ENCODE results near the gene LRRC15. TPM values are rescaled to one million over a fixed set of nuclear protein-coding genes. Genes with fewer than 3 reads are reported as not detected.

LRRC15 gene
- total RNA-seq, 4 donors from 2014 or later: 0.13 to 0.66 (median 0.34) TPM; not detected in 1

DNA sequence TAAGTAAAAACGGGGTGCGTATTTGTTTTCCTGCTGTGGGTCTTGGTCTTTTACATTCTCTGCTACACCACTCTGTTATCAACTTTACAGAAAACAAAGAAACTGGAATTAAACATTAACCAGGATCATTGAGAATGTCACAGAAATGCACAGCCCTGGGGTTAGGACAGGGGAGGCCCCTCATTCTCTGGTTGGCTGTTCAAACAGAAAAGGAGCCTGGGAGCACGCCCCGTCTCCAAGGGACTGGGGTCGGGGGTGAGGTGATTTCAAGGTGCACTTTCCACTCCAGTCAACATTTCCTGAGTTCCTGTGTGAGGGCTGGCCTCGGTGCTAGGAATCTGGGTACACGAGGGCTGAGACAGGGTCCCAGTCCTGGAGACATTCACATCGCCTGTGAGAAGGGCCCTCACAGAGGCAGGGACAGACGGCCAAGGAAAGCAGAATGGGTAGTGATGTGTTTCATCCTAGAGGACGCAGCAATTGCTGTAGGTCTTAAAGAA, 48.7 kb downstream of the LRRC15 start:
- Histone ChIP-seq H3K9me3 (peaks cover 0 to 11% (median 5%) of the 10 kb centered on the region in 4 donors), H3K27ac (replicated peaks in 1 of 4) (no peak overlapping the region), H3K36me3 (no peaks in the 10 kb centered on the region), H3K4me3 (no peak overlapping the region), H3K27me3 (peaks cover 0 to 10% (median 0%) of the 10 kb centered on the region in 4 donors), H3K4me1 (peaks cover 9 to 45% (median 40%) of the 10 kb centered on the region in 4 donors)
- intact Hi-C loops (cut with DNase I): loop anchor here (5.0 kb wide), 1 partner anchor 453 kb away; no protein-coding TSS in a partner anchor
- no peak for DNase-seq (ENCODE audit: extremely low spot score)
- WGBS: 85% methylated on average over 10 of the region's 10 CpGs
- TF ChIP-seq, protein P1, sequence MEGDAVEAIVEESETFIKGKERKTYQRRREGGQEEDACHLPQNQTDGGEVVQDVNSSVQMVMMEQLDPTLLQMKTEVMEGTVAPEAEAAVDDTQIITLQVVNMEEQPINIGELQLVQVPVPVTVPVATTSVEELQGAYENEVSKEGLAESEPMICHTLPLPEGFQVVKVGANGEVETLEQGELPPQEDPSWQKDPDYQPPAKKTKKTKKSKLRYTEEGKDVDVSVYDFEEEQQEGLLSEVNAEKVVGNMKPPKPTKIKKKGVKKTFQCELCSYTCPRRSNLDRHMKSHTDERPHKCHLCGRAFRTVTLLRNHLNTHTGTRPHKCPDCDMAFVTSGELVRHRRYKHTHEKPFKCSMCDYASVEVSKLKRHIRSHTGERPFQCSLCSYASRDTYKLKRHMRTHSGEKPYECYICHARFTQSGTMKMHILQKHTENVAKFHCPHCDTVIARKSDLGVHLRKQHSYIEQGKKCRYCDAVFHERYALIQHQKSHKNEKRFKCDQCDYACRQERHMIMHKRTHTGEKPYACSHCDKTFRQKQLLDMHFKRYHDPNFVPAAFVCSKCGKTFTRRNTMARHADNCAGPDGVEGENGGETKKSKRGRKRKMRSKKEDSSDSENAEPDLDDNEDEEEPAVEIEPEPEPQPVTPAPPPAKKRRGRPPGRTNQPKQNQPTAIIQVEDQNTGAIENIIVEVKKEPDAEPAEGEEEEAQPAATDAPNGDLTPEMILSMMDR (IDR thresholded peaks at IDR 0.05): no peak
- TF ChIP-seq POLR2AphosphoS5 (IDR thresholded peaks at IDR 0.05) (no peak), POLR2A (IDR thresholded peaks at IDR 0.05; ENCODE audit: low read depth) (no peak), EP300 (IDR thresholded peaks at IDR 0.05) (no peak)

DNA sequence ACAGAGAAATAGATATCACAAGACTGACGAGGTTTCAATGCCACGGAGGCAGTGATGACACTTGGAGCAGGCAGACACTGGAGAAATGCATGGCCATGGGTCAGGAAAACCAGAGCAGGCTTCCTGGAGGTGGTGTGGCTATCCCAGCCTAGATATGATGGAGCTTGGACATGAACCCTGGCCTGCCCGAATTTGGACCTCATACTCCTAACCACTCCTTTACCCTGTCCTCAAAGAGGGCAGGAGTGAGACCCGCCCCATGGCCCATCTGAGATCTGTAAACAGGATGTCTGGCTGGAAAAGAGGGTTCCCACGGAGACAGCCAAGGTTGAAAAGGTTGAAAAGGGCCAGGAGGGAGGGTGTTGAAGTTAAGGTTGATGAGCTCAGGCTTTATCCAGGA, 49.4 kb downstream of the LRRC15 start:
- Histone ChIP-seq H3K4me1 (peaks cover 16 to 51% (median 46%) of the 10 kb centered on the region in 4 donors), H3K9me3 (peaks cover 0 to 11% (median 5%) of the 10 kb centered on the region in 4 donors), H3K4me3 (no peak overlapping the region), H3K36me3 (no peaks in the 10 kb centered on the region), H3K27ac (replicated peaks in 1 of 4) (no peak overlapping the region), H3K27me3 (peaks cover 0 to 10% (median 0%) of the 10 kb centered on the region in 4 donors)
- TF ChIP-seq, protein P1 (IDR thresholded peaks at IDR 0.05): no peak
- TF ChIP-seq EP300 (IDR thresholded peaks at IDR 0.05): no peak
- DNase-seq (ENCODE audit: extremely low spot score): no peak
- intact Hi-C loops (cut with DNase I): loop anchor here (5.0 kb wide), 1 partner anchor 453 kb away; no protein-coding TSS in a partner anchor
- whole genome bisulfite sequencing: 91% methylated on average over 5 of the region's 5 CpGs

DNA sequence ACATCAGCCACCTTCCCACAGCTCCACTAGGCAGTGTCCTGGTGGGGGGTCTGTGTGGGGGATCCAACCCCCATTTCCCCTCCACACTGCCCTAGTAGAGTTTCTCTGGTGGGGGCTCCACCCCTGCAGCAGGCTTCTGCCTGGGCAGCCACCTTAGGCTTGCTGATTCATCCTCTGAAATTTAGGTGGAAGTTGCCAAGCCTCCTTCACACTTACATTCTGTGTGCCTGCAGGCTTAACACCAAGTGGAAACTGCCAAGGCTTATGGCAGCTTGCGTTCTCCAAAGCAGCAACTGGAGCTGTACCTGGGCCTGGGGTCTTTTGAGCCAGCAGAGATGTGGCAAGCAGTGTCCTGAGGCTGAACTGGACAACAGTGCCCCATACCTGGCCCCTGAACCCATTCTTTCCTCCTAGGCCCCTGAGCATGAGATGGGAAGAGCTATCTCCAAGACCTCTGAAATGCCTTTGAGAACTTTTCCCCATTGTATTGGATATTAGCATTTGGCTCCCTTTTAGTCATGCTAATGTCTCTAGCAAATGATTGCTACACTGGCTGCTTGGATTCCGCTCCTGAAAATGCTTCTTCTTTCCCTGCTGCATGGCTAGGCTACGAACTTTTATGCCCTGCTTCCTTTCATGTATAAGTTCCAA, 50.9 kb downstream of the LRRC15 start:
- no peak overlapping the region for H3K4me3 ChIP-seq
- intact Hi-C loops (cut with DNase I): loop anchor here (5.0 to 10.0 kb wide), 4 partner anchors 111 to 654 kb away; no protein-coding TSS in a partner anchor
- no peak for DNase-seq (ENCODE audit: extremely low spot score)
- no peak overlapping the region for H3K27ac ChIP-seq (replicated peaks in 1 of 4)
- 99% methylated on average over 3 of the region's 3 CpGs for WGBS
- peaks cover 18 to 56% (median 50%) of the 10 kb centered on the region in 4 donors for H3K4me1 ChIP-seq
- H3K27me3 ChIP-seq: peaks cover 0 to 10% (median 0%) of the 10 kb centered on the region in 4 donors
- no peaks in the 10 kb centered on the region for H3K36me3 ChIP-seq
- no peak for TF ChIP-seq POLR2AphosphoS5 (IDR thresholded peaks at IDR 0.05)
- TF ChIP-seq, protein P1 (IDR thresholded peaks at IDR 0.05): no peak
- H3K9me3 ChIP-seq: peaks cover 0 to 11% (median 5%) of the 10 kb centered on the region in 4 donors

DNA sequence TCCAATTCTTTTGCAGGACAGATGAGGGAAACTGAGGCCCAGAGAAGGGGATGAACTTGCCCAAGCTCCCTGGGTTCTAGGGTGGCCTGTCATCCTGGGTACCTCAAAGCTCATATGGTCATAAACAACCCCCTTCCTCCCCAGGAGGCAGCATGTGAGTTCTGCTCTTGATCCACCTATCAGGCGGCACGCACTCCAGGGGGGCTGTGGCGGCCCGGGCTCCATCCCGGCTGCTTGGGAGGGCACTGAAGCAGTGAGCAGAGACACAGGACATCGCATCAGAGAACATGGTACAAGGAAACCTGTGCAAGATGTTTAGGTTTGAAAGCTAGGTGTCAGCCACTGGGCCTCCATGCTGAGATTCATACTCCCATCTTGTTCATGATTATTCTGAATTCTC, 52.6 kb downstream of the LRRC15 start:
- H3K36me3 ChIP-seq: no peaks in the 10 kb centered on the region
- no peak overlapping the region for H3K27ac ChIP-seq (replicated peaks in 1 of 4)
- H3K4me1 ChIP-seq: peaks cover 30 to 56% (median 50%) of the 10 kb centered on the region in 4 donors
- peaks cover 0 to 10% (median 0%) of the 10 kb centered on the region in 4 donors for H3K27me3 ChIP-seq
- no peak for DNase-seq (ENCODE audit: extremely low spot score)
- 93% methylated on average over 6 of the region's 6 CpGs for WGBS
- TF ChIP-seq POLR2A (IDR thresholded peaks at IDR 0.05; ENCODE audit: low read depth): no peak
- no peak for TF ChIP-seq POLR2AphosphoS5 (IDR thresholded peaks at IDR 0.05)
- no peak for TF ChIP-seq EP300 (IDR thresholded peaks at IDR 0.05)
- TF ChIP-seq, protein P1 (IDR thresholded peaks at IDR 0.05): no peak
- H3K9me3 ChIP-seq: peaks cover 0 to 11% (median 5%) of the 10 kb centered on the region in 4 donors
- no peak overlapping the region for H3K4me3 ChIP-seq
- intact Hi-C loops (cut with DNase I): loop anchor here (5.0 to 10.0 kb wide), 4 partner anchors 110 to 652 kb away; no protein-coding TSS in a partner anchor
